Stimulated activated CD4-positive, alpha-beta T cell treated with anti-CD3 and anti-CD28 coated beads, Interleukin-2, amount 100 ng/mL, for 48 hours (primary cell): ENCODE measurements around the gene TMEM26.

Source experiments
- DNase-seq, 2 donors: peaks; one replicate each; pipeline ENCODE4 v3.0.0-alpha.2; 2020

Gene TMEM26

DNA sequence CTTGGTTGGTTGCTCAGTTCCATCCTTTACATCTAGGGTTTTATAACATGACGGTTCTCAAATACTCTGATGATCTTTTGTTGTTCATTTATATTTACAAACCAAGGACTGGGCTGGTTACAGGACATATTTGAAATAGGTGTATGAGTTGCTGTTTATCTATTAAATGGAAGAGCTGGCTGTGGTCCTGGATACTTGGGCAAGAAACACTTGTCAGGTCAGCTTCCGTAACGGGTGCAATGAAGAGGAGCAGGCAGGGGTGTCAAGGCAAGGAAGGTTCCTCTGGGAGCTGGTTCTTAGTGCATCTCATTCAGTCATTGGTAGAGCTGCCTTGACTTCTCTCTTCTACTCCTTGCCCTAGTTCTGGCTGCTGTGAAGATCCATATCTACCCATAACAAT is 4.8 kb upstream of the TMEM26 start:
- DNase-seq = no peak

DNA sequence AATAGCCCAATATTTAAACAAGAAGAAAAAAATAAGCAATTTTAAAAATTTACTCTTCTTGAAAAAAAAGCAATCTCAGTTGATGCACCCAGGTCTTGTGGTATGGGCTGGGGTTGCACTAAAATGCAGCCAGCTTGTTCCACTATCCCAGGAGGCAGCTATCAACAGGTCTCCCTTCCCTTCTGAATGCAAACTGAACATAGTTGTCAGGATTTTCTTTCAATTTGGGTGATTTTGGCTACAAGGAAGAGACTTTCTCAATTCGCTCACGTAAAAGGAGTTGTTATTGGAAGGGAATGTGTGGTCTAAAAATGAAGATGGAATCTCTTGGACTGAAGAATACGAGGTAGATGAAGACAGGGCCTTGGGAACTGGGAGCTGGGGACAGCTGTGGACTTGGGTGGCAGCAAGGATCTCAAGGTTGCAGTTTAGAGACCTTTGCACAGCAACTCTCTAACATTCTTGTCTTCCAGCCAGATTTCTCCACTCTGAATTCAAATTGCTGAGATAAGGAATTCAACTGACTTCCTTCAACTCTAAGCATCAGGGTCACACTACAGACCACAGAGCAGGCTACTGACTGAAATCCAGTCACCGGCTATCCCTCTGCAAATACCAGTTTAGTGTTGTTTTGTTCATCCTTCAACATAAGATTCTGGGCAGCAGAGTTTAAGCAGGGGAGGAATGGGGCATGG is 3.1 kb upstream of the TMEM26 start:
- no peak for DNase-seq

DNA sequence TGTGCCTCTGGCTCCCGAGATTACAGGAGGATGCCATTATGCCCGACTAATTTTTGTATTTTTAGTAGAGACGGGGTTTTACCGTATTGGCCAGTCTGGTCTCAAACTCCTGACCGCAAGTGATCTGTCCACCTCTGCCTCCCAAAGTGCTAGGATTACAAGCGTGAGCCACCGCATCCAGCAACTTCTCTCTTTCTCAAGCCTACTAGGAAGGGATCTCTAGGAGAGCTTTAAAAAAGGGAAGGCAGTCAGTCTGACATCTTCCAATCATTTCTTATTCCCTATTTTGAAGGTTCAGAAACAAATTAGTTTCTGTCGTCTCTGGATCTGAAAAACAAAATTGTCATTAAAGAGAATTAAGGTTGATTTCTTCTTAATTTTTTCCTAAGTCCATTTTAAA is 2.5 kb upstream of the TMEM26 start:
- no peak for DNase-seq

DNA sequence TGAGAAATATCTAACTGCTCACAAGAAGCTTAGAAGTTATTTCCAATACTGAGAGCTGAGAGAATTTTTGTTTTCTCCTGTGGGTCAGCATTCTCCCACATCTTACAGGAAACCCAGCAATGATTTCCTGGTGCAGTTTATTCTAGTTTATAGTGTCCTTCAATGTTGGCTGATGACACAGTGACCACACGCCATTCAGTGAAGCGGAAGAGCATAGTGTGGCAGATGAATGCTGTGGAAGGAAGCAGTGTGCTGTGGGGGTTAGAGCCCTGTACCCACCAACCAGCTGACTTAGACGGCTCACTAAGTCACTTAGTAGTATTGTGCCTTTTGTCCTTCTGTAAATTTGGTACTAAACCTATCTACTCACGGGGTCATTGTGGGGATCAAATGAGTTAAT is 1.4 kb upstream of the TMEM26 start:
- no peak for DNase-seq

DNA sequence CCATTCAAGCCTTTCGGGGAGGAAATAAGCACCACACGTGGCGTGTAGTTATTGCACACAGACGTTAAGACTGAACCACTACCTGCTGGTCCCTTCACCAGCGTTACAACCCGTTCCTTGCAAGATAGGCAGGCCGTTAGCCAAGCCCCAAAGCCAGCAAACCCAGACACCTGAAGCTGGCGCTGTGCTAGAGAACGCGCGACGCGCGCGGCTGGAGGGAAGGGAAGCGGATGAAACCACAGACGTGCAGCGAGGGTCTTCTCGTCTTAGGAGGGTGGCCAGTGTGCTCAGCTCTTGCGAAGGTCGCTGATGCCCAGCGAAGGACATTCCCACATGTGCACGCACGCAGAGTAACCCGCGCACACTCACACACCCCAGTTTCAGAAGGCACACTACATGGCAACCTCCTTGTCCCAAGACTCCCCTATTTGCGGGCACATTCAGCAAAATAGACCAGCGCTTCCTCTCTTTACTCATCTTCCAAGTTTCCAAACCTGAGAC is 980 bp downstream of the TMEM26 start:
- no peak for DNase-seq

DNA sequence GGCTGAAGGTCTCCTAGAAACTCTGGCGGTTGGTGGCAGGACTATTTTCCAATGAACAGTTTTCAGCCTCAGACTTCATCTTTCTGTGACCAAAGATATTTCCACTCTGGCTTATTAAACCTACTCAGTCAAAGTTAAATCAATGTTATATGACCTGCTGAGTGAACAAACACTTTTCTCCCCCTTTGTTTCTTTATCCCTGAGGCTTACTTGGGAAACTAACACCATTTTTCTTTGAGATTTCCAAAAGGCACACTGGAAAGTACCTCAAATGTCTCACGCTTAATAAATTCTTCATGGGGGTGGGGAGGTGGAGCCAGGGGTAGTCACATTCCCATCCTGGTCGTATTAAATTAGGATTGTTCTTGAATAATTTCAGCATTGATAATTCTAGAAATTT is 1.8 kb downstream of the TMEM26 start:
- DNase-seq = no peak

DNA sequence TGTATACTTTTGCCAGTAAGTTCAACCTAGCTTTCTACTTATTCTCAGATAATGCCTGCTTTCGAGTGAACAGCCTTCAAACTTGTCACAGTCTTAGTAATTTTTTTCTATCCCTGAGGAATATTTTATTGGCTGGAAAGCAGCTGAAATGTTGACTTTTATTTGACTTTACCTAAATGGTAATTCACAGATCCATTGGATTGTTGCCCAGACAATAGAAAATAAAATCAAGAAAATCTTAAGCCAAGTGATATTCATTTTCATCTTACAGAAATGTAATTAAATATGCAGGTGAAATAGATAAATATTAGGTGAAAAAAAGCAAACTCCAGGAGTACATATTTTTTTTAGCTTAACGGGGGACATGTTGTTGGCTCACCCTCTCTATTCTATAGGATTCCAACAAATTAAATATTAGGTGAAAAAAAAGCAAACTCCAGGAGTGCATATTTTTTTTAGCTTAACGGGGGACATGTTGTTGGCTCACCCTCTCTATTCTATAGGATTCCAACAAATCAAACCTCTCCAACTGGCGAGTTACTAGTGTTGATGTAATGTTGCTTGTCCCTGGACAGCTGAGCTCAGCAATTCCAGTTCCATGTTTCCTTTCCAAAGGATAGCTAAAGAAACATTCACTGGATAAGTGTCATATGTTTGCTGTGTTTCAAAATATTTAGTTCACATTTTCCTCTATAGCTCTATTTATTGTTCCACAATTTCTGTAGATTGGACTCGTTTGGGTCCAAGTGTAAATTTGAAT is 4.2 kb downstream of the TMEM26 start:
- no peak for DNase-seq

DNA sequence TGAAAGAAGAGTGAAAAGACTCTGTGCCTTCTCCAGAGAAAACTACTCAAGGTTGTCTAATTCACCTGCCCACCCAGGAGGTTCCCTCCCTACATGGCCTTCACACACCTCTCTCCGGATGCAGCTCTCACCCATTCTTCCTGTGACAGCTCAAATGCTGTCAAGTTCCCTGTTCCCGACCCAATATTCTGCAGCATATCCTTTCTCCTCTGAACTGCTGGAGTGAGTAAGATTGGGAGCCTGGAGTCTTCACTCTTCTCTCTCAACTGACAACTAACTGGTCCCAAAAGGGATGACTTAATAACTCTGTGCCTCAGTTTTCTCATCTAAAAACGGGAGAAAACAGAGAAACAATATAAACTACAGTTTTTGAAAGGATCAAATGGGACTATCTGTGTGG is 5.1 kb downstream of the TMEM26 start:
- DNase-seq = no peak

DNA sequence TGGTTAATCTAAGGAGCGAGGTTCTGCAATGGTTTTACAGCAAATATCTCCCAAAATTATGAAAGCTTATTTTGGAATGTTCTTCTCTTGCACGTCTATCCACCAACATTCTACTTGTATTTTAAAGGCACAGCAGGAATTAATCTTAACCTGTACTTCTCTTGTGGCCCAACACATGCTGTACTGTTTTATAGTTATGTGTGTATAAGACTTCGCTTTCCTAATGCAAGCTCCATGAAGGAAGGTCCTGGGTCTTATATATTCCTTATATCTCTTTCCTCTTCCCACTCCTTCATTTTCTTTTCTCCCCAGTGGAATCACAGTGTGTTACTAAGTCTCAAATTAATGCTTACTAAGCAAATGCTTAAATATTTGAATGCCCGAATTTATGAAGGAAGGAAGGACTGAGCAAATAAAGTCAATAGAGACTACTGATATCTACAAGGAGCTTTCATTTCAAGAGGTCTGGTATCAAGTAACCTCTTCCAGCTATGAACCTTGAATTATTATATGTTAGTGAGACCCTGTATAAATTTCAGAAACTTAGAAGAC is 14.0 kb downstream of the TMEM26 start:
- no peak for DNase-seq

DNA sequence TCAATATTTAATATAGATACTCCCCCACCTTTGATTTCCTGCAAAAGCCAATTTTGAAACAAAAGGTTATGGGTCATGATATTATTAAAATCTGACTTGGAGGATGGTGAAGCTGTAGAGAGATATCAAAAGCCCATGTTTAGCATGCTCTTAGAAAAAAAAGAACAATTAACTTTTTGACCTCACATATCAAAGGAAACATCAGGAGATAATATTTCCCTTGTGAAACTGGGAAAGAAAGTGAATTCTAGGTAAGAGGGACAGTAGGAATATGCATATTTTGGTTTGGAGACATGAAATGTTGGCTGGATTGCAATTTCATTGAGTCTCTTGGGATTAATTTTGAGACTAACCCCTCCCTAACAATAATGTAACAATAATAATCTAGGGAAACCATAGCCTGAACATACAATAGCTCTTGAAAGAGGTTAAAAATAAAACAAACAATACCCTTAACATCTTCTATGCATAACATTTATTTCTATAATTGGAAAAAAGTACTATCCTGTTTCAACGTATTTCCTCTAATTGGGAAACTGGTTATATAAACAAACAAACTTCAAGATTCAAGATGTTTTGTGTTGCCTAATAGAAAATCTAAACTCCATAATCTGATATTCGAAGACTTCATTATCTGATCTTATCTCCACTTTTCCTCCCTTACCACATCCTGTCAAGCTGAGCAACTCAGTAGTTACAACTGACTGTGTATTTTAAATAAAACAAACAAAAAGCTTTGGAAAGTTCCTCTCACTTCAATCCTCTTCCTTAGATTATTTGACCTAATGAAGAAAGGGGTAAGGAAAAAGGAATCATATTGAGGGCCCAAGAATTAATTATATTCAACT is 14.8 kb downstream of the TMEM26 start:
- no peak for DNase-seq

DNA sequence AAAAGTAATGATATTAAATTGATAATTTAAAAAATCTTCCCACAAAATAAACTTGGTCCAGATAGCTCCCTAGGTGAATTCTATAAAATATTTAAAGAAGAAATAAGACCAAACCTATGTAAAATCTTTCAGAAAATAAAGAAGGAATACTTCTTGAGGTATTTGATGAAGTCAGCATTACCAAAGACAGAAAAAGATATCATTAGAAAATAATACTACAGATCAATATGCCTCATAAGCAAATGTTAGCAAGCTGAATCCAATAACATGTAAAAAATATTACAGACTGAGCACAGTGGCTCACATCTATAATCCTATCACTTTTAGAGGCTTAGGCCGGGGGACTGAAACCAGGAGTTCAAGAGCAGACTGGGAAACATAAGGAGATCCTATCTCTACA is 30.0 kb downstream of the TMEM26 start:
- no peak for DNase-seq

DNA sequence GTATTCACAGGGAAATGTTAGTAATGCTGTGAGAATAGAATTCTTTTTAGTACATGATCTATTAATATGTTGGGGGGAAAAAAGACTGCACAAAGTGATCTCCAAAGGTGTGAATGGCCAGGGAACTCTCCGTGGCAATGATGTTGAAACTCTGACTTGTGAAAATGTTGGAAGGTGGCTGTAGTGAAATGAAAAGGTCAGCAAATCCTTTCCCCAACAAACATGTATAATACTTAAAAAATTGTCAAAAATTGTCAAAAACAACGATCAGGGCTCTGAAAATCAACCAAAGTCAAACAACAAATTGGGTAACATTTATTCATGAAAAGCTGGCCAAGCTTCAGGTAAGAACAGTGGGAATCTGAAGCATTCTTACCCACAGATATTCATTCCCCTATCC is 35.5 kb downstream of the TMEM26 start:
- no peak for DNase-seq

DNA sequence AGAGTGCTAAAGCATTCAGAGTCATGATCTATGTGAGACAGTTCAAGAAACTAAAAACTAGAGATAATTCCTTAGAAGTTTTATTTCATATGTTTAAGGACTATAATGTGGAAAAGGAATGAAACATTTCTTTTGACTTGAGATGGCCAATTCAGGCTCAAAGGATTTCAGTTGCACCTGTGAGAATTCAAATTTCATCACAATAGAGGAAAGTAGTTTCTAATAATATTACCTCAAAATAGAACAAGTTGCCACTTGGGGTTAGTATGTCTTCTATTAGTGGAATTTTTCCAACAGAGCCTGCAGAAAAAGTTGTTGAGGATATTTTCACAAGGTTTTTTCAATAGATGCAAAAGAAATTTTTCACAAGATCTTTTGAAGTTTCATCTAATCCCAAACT is 37.4 kb downstream of the TMEM26 start:
- no peak for DNase-seq

DNA sequence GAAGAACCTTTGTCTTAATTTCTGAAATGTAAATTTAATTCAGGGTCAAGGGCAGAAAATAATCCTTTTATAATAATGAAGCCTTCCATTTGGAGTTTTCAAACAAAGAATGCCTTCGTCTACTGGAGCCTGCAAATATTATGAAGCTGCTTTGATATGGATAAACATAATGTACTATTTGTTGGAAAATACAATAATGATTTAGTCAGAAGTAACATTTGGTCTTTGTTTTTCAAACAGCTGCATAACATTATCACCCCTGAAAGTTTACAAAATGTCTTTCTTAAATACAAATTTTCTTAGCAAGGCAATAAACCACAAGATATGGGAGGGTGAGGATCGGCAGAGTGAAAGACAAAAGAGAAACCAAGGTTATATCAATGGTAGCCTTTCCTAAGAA is 41.5 kb downstream of the TMEM26 start:
- no peak for DNase-seq

DNA sequence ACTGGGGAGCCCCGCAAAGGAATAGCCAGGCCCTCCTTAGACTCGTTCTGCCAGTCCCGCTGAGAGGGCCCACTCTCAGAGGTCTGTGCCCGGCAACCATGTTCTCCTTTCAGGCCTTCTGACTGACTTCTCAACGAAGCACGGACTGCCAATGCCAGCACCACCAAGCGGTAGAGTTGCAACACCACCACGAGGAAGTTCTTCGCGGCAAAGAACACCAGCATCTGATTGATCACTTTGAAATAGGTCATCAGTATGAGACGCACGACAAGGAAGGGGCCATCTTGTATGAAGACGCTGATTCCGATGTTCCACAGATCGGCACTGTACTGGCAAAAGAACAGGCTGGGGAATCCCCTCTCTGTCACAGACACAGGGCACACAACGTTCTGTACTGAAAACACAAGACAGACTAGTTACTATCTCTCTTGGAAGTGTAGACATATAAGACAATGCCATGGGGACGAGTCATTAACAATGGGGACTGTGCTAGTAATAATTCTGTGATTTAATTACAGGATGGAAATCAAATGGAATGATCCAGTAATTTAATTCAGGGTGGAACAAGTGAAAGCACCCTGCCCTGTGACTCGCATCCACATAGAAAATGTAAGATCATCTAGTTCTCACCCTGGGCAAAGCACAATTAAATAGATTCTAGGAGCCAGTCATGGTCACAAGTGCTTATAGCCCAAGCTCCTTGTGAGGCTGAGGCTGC is 42.7 kb downstream of the TMEM26 start:
- DNase-seq = no peak

DNA sequence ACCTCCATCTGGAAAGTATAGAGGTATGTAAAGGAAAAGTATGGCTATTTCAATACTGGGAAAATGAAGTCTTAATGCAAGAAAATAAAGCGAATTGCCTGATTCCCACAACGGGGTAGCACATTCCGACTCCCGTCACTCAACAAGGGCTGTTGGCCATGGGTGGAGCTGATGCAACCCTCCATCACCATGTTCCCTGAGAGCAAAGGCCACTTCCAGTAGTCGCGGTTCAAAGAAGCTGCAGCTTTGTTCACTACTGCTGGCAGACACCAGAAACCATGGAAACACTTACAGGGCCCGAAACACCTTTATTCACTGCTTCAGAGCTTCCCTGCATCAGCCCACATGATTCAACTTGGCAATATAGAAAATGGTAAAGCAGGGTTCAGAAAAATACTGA is 44.0 kb downstream of the TMEM26 start:
- DNase-seq = no peak

DNA sequence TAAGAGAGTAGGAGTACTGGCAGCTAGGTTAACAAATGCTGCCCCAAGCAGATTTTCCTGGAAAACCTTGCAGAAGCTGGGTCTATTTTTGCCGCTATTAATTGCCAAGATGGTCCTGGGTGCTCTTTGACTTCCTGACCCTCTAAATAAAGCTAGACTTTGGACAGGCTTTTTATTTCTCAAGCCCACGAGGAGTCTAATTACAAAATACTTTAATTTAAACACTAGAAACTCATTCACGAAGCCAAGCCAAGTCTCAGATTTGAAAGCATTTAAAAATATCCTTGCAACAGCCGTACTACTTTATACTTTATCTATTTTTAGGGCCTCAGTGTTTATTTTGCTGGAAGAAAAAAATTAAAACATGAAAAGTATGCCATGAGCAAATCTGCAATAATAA is 45.1 kb downstream of the TMEM26 start:
- no peak for DNase-seq

DNA sequence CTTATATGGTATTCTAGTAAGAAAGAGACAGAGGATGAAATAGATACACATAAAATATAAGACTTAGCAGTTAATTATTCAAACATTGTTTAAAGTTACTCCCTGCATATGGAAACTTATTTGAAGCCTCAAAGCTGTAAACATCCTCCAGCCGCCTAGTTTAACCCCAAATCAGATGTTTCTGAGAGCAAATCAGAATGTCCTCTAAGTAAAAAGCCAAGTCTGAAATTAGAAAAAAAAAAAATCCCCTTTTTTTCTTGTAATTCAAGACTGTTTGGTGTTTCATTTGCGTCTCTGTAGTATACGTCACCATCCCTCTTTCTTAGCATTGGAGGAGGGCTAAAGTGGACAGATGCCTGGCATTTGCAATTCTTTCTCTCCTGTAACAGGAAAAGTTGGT is 46.4 kb downstream of the TMEM26 start:
- DNase-seq = no peak

DNA sequence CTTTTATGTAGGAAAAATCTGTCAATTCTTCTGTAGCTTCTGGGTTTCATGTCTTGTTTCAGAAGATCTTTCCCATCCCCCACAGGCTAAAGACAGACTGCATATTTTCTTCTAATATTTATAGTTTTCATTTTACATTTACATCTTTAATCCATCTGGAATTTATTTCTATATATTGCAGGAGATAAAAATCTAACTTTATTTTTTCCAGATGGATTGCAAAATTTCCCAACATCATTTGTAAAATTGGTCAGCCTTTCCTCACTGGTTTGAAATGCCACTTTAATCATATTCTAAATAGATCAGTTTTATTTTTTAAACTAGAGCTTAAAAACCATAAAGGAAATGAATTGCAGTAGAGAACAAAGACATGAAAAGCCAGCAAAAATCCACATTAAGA is 46.9 kb downstream of the TMEM26 start:
- DNase-seq = no peak

DNA sequence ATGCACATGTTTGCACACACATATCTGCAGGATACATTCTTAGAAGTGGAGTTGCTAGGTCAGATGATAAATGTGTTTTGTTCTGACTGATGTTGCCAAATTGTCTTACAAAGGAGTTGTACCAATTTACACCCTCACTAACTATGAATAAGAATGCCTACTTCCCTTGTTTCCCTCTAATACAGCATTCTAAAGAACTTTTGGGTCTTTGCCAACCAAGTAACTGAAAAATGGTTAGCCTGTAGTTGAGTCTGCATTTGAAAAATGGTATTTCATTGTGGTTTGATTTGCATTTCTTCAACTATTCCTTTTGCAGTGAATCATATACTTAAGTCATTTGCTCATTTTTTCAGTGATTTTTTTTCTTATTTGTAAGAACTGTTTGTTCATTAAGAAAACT is 48.4 kb downstream of the TMEM26 start:
- DNase-seq = no peak

DNA sequence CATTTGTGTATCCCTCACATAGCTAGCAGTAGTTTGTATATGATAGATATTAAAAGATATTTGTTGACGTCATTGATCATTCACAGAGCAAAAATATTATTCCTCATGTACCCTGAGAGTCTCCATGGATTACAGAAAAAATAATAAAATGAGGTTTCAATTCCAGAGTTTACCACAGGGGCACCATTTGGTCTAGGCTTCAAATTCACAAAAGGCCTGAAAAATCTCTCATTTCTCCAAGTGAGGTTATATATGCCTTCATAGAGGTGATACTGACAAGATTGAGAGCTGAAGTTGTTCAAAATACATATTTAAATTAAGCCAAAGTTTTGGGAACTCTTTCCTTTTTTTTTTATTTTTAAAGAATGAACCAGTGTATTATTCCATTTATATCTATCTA is 52.7 kb downstream of the TMEM26 start:
- no peak for DNase-seq

DNA sequence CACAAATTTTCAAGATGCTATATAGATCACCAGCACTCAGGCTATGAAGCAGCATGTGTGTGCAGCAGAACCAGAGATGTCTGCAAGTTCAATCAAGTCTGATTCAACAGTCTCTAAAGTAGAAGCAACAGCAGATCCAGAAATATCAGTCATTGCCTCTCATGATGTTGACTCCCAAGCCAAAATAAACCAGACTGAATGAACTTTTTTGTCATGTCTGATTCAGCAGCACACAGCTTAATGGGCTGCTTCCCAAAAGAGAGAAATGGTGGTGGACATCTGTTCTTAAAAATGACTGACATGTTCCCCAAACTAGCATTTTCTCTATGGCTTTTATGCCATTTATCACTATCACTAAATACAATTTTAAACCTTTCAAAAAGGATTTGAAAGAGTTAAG is 53.8 kb downstream of the TMEM26 start:
- DNase-seq = no peak
